PC-9 (cell line): ENCODE results near the gene GPLD1.
"Not testable (repeated sequence)": the region's sequence is repeated elsewhere in the genome, so short reads cannot be mapped to it uniquely, and the experiment has no call there.

Experiments
- EZH2 ChIP-seq: fragments of 200-600 bp; sonication (generic); IDR thresholded peaks from 2 replicates; pipeline ENCODE4 v1.8.0; 2017; ENCODE audit warnings: antibody characterized with exemption, low read depth
- TF ChIP-seq, protein P1 (sequence below): fragments of 200-600 bp; sonication (generic); conservative IDR thresholded peaks from 2 replicates; pipeline ENCODE4 v1.6.1; 2017; ENCODE audit warnings: mixed run types, antibody characterized with exemption, mild to moderate bottlenecking, moderate library complexity

DNA sequence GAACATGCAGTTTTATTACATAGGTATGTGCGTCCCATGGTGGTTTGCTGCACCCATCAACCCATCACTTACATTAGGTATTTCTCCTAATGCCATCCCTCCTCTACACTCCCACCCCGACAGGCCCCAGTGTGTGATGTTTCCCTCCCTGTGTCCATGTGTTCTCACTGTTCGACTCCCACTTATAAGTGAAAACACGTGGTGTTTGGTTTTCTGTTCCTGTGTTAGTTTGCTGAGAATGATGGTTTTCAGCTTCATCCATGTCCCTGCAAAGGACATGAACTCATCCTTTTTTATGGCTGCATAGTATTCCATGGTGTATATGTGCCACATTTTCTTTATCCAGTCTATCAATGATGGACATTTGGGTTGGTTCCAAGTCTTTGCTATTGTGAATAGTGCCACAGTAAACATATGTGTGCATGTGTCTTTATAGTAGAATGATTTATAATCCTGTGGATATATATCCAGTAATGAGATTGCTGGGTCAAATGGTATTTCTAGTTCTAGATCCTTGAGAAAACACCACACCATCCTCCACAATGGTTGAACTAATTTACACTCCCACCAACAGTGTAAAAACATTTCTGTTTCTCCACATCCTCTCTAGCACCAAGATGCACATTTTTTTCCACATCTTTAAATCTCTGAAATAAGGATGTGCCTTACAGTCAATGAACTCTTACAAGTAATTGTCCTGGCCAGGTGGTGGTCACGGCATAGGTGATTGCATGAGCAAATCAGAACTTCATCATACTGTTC lies 104.8 kb downstream of the GPLD1 start:
- TF ChIP-seq, protein P1, sequence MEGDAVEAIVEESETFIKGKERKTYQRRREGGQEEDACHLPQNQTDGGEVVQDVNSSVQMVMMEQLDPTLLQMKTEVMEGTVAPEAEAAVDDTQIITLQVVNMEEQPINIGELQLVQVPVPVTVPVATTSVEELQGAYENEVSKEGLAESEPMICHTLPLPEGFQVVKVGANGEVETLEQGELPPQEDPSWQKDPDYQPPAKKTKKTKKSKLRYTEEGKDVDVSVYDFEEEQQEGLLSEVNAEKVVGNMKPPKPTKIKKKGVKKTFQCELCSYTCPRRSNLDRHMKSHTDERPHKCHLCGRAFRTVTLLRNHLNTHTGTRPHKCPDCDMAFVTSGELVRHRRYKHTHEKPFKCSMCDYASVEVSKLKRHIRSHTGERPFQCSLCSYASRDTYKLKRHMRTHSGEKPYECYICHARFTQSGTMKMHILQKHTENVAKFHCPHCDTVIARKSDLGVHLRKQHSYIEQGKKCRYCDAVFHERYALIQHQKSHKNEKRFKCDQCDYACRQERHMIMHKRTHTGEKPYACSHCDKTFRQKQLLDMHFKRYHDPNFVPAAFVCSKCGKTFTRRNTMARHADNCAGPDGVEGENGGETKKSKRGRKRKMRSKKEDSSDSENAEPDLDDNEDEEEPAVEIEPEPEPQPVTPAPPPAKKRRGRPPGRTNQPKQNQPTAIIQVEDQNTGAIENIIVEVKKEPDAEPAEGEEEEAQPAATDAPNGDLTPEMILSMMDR, result not testable (repeated sequence)
- TF ChIP-seq EZH2, result not testable (repeated sequence)
